Measurements from ENCODE around the gene GSDME.
A peak's percentile ranks its signal among the peaks of the same experiment; 100 is the strongest.
"Not testable (repeated sequence)": the region's sequence is repeated elsewhere in the genome, so short reads cannot be mapped to it uniquely, and the experiment has no call there.

Gene GSDME

DNA sequence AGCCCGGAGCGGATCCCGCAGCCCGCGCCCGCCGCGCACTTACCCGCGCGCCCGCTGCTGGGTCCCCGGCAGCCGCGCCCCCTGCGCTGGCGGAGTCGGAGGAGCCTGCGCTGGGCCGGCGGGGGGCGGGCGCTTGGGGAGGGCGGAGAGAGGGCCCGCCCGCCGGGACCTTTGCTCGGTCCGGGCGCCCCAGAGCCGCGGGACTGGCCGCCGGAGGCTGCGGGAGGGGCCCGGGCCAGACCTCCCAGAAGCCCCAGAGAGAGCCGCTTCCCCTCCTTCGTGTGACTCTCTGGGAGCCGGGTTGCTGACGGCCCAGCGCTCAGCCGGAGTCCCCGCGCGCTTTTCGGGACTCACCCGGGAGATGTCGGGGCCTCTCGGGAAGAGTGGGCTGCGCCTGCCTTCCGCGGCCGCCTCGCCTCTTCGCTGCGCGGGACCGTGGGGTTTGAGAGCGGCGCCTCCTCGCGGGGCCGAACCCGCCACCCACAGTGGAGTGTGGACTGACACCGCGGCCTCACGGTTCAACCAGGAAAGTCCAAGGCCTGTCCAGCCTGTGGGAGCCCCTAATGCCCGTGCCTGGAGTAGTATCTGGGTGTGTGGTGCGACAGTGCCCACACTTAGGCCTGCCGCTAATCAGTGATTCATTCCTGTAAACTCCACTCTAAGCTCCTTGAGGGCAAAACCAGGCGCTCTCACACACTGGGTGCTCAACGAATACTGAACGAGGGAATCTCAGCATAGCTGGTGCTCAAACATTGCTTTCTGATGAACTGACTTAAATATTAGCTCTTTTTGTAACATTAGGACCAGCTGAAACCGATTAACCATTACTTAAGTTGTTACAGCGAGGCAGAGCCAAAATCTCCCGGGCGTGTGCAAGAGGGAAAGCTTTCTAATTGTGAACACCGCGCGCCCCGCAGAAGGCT is at the start of gene GSDME:
Gene GSDME, minus strand, starts transcription at position 112 of the 923 bp plus-strand sequence. CDS start 7,690 bp downstream, outside the sequence.
- DNase-seq (ENCODE audit: low spot score), result peak; percentile 85

DNA sequence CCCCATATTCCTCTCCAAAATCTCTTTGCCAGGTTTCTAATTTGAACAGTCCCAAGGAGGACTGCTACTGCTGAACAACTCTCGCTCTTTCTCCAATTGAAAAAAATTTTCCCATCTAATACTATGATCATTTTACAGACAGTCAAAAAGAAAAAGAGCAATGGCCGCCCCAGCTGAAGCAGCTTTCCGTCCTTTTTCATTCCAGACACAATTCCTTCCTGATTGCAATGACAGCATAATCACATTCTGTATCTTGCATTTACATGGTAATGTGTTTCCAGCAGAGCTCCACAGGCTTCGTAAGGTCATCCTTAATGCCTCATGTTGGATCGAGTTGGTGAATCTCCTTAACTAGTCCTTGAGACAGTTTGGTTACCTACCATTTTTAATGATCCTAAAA is 45.0 kb upstream of the GSDME start:
- no peak for DNase-seq (ENCODE audit: low spot score)

DNA sequence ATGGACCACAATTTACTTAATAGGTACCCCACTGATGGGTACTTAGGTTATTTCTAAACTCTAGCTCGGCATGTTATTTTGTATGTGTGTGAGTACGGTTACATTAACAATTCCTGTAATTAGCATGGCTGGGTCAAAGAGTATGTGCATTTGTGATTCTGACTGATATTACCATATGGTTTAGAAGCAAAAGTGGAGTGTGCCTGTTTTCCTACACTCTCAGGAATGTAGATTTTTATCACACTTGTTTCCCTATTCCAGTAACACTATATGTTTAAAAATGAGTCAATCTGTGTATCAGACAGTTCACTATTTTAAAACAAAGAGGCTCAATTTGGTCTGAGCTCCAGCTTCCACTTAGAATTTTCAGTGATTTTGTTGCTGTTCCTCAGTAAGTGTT is 44.6 kb upstream of the GSDME start:
- DNase-seq (ENCODE audit: low spot score), result no peak

DNA sequence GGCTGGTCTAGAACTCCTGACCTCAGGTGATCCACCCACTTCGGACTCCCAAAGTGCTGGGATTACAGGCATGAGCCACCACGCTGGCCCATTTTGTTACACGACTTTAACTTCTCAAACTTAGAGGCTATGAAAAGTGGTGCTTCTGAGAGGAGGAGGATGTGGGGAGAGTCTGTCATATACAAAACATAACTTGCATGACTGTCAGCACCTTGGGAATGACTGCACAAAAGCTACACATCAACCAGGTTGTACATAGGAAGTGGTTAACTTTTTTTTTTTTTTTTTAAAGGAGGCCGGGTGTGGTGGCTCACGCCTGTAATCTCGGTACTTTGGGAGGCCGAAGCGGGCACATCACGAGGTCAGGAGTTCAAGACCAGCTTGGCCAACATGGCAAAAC is 43.4 kb upstream of the GSDME start:
- no peak for DNase-seq (ENCODE audit: low spot score)

DNA sequence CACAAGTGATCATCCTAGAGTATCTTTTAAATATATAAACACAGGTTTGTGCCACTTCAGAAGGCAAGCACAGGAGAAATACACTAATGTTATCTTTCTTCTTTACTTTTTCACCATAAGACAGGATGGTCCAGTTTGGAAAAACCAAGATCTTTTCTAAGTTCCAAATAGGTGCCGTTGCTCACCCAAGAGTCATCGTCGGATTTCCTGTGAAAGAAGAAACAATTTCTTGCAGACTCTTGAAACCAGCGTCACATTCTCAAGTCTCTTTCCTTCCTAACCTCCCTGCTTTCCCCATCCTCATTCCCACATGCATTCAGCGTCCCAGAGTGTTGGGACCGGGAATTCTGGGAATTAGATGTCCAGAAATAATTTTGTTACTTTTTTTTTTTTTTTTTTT is 42.8 kb upstream of the GSDME start:
- no peak for DNase-seq (ENCODE audit: low spot score)

DNA sequence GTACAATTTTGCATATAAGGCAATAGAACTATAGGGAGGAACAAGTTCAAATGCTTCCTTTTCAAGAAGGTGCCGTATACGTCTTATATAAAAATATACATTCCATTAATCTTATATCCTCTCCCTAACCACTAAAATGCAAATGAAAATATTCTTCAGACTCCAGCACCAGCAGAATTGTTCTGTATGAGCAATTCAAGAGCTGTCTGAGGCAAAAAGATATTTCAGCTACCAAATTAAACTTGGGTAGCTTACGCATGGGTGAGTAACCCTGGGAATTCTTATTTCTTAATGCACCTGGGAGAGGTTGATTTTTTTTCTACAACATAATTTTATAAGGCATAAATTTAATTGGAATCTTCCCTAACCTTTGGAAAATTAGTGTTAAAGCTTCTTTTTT is 42.2 kb upstream of the GSDME start:
- no peak for DNase-seq (ENCODE audit: low spot score)

DNA sequence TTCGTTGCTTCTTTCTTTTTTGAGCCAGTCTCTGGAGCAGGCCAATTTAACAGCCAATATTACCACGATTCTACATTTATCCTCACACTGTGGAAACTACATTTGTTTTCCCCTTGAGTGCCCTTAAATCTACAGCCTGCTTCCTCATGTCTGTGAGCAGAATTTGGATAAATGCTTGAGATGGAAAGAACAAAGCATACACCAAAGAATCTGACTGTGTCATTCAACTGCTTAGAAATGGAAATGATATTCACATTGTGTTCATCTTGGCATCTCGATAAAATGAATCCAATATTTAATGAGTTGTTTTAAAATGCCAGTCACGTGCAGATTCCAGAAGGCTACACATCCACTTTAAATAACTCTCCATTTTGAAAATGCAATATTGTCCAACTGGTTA is 41.0 kb upstream of the GSDME start:
- no peak for DNase-seq (ENCODE audit: low spot score)

DNA sequence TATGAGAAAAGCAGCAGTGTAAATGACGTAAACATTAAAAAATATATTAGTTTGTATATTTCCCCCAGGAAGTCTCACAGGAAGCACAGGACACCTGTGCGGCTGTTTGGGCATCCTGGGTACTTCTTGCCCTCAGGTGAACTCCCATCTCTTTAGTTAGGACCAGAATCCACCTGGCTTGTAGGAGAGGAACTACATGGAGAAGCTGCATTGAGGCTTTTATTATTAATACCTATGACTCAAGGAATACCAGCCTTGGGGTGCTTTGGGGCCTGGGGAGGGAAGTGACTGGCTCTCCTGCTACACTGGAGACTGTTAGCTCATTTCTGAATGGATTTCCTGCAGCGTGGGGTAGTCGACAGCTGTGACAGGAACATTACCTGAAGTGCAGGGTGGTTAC is 40.0 kb upstream of the GSDME start:
- no peak for DNase-seq (ENCODE audit: low spot score)

DNA sequence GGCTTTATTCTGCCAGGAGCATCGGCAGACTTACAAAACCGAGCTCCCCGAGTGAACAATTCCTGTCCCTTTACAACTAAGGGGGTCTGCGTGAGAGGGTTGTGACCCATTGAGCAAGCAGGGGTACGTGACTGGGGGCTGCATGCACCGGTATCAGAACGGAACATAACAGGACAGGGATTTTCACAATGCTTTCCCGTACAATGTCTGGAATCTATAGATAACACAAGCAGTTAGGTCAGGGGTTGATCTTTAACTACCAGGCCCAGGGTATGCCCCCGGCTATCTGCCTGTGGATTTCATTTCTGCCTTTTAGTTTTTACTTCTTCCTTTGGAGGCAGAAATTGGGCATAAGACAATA is 38.1 kb upstream of the GSDME start:
- no peak for DNase-seq (ENCODE audit: low spot score)

DNA sequence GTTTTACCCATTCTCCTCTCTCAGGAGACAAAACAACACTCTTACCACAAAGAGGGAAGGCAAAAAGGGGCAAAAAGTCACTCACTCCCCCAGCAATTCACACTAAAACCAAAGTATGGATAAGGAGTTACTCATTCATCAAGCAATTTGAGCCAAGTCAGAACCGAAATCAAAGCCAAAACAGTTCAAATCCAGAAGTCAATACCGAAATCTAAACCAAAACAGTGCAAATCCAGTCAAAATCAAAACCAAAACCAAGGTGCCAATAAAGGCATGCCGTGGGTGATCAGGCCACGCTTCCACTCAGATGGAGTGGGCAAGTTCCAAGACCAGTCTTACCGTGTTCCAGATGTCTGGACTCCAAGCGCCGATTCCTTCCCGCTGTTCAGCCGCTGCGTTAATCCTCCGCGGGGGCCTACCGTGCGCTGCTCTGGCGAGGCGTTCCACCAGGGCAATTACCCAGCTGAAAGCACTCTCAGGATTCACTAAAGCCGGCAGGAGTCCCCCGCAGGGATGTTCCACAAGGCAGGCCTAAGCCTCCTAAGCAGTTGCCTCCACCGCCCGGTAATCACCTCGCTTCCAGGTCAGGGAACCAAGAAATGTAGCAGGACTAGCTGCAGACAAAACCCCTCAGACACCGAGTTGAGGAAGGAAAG is 37.6 kb upstream of the GSDME start:
- not testable (repeated sequence) for DNase-seq (ENCODE audit: low spot score)

DNA sequence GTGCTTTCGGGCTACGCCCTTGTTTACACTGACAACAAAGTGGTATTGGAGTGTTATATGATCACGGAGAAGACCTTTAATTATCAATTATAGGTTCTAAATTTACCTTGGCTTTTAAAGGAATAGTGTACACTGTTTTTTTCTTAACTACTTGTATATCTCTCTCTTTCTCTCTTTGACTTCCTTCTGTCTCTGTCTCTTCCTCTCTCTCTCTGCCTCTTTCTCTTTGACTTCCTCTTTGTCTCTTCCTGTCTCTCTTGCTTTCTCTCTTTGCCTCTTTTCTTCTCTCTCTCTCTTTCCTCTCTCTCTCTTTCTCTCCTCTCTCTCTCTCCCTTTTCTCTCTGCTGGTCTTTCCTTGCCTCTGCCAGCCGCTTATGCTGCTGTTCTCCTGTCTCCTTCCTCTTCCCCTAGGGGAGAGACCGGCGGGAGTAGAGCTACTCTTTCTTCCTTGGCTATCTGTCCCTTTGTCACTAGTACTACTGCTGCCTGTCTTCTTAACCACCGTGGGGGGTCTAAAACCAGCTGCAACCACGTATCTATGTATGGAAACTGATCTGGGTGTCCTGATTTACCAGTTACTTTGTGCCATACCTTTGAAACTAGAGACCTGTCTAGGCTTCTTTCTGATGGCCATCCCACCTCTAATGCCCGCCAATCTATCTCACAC is 36.9 kb upstream of the GSDME start:
- DNase-seq (ENCODE audit: low spot score), result no peak

DNA sequence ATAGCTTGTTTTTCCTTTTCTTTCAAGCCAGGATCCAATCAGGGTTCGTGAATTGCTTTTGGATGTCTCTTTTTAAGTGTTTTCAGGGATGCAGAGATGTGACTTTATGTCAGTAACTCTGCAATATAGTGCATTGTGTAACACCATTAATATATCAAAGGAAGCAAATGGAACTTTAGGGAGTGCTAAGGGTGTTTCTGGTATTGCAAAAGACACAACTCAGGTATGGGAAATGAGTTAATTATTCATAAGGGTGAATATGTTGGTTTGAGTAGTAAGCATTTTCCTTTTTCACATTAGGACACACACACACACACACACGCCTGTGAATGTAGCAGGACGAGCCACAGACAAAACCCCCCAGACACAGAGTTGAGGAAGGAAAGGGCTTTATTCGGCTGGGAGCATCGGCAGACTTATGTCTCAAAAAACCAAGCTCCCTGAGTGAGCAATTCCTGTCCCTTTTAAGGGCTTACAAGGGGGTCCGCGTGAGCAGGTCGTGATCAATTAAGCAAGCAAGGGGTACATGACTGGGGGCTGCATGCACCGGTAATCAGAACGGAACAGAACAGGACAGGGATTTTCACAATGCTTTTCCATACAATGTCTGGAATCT is 31.8 kb upstream of the GSDME start:
- no peak for DNase-seq (ENCODE audit: low spot score)

DNA sequence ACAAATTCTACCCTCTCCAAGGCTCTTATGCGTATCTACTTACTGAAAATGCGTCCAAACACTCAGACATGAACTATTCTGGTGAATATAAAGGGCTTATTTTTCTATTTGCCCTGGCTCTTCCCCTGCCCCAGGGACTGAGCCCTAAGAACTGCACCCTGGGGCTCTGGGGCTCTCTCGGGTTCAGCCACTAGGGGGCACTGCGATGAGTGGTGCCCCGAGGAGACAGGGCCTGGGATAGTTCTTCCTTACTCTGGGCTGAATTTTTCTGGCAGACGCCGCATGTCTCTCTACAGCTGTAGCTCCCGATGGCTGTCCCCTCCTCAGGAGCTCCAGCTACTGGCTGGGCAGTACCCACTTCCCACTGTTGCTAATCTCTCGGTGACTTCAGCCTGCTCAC is 30.8 kb upstream of the GSDME start:
- DNase-seq (ENCODE audit: low spot score), result no peak

DNA sequence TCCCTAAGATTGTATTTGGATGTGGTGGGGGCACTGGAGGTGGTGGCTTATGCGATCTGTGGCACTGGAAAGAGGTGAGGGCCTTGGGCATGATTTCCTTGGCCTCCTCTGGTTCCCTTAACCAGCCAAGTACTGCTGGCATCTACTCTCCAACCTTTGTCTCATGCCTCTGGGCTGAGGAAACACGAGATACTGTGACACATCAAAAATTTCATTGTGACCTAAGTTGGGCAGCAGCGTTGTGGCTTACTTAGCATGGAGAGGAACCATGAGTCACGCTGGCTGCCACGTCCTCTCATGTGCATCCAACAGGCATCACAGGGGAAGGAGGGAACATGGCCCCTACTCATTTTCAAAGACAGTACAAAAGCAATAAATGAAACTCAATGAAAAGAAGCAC is 29.7 kb upstream of the GSDME start:
- DNase-seq (ENCODE audit: low spot score), result peak; percentile 93

DNA sequence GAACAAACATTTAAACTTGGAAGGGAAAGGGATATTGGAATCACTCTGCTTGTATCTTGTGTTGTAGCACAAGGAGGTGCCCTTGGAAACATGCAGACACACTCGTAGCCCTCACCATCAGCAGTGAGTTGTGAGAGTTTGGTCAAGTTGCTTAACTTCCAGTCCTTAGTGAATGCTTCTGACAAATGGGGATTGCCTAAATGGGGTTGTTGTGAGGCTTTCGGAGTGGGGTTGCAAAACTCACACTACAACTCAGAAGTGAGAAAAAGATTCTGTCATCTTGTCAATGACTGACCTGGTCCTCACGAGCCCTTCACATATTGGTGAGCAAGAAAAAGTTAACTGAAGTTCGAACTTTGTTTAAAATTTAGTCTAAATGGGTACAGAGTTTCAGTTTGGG is 29.0 kb upstream of the GSDME start:
- no peak for DNase-seq (ENCODE audit: low spot score)

DNA sequence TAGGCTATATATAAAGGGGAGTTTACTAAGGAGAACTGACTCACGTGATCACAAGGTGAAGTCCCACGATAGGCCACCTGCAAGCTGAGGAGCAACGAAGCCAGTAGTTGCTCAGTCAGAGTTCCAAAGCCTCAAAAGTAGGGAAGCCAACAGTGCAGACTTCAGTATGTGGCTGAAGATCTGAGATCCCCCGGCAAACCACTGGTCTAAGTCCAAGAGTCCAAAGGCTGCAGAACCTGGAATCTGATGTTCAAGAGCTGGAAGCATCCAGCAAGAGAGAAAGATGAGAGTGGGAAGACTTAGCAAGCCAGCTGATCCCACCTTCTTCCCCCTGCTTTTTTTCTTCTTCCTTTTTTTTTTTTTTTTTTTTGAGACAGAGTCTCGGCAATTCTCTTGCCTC is 27.0 kb upstream of the GSDME start:
- no peak for DNase-seq (ENCODE audit: low spot score)

DNA sequence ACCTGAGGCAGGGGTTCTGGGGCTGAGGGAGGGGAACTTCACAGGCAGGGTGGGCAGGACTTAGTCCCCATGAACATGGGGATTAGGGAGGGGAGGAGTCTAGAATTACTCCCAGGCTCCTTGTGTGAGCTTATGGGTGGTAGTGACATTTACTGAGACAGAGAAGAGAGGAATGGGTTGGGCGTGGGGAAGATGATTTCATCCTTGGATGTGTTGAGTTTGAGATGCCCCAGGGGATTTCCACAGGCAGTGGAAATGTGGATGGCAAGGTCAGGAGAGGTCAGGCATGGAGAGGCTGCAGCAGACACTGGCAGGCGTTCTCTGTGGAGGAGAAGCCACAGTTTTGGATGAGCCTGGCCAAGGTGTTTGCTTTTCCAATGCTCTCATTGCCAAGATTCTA is 26.4 kb upstream of the GSDME start:
- no peak for DNase-seq (ENCODE audit: low spot score)

DNA sequence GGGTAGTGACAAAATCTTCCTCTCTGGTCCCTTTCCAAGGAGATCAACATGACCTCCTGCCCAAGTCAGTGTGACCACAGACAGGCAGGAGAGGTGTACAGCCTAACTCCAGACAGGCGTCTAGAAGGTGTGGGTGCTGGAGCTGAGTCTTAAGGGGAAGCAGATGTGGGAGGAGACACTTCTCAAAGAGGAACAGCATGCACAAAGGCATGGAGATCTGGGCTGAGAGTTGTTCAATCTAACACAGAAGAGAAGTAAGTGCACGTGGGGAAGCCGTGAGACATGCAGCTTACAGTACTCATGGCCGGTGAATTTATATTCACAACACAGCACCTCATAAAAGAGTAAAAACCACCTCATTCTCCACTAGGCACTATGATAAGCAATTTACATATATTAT is 23.8 kb upstream of the GSDME start:
- DNase-seq (ENCODE audit: low spot score), result no peak

DNA sequence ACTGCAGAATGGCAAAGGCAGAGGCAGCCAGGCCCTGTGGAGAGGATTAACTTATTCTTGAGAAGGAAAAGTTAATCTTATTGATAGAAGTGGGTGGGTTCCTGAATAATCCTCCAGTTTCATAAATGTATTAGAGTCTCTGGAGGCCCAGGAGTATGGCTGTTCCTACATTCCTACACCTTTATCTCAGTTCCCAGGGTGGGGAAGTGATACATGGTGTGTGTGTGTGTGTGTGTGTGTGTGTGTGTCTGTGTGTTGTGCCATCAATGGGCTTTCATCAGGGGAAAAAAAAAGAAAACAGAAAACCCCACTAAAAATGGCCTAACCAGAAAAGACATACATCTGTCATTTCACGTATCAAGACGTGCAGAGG is 22.0 kb upstream of the GSDME start:
- DNase-seq (ENCODE audit: low spot score), result no peak

DNA sequence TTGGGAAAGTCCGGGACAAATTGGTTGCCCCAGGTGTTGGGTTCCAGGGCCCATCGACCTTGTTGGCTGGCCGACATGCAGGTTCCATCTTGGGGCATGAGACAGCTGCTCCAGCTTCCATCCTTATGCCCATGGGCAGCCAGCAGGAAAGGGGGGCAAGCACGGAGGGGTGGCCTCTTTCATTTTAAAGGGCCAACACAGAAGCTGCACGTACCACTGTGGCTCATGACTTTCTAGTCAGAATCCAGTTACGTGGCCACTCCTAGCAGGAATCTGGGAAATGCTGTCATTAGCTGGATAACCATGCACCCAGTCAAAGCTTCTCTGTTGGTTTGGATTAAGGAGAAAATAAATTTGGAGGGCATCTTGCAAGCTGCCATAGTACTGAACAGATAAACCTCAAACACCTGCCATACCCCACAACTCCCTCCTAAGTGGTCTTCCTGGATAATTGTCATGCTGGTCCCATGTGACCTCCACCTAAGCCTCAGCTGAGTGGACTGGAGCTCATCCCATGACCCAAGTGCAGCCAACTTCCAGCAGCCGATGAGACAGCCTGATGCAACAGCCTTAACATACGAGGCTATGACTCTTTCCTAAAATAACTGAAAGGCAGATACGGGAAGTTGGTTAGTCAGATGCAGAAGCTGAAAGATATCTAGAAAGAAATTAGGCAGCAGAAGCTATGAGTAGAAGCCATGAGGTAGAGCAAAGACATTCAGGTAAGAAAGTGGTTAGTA is 21.4 kb upstream of the GSDME start:
- DNase-seq (ENCODE audit: low spot score), result peak; percentile 85

DNA sequence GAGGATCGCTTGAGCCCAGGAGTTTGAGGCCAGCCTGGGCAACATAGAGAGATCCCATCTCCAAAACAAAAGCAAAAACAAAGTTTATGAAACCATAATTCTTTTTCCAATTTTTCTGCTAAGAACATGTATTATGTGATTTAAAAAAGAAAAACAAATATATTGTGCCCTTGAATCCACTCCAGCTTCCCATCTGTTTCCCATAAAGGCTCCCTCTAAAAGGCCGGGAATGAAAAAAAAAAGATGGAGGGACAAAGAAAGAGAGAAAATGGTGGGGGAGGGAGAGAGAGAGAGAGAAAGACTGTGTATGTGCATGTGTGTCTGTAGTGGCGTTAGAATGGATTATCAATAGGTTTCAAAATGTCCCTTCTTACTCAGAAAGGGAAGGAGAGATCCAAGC is 20.5 kb upstream of the GSDME start:
- no peak for DNase-seq (ENCODE audit: low spot score)

DNA sequence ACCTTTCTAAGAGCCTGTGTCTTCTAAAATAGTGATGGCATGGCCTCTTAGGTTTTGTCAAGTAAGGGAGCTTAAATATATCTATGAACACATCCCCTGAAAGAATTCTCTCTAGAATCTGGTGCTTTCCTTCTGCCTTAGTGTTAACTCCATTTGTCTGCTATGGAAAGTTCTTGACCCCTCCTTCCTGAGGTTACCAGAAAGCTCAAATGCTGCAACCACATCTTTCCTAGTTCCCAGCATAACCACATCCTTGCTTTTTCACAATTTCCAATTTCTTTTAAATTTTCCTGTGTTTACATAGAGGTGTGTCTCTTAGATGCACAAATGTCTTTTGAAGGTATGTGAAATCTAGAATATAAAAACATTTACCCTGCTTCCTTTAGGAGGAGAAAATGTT is 16.4 kb upstream of the GSDME start:
- DNase-seq (ENCODE audit: low spot score), result no peak

All from AG08395 (cell line).